Pancreas (tissue), 10 donors: ENCODE measurements around the gene GPR108. TPM values are rescaled to one million over a fixed set of nuclear protein-coding genes. Genes with fewer than 3 reads are reported as not detected.

Source experiments
- ATAC-seq, 4 donors: fragments of 200-7000 bp; cut with Tn5 transposase; one replicate each; pipeline versions ENCODE4 v1.8.0 to v1.9.1; 2020; ENCODE audit warnings: mild to moderate bottlenecking in 4 of 4, moderate library complexity in 4 of 4
- DNase-seq, 6 donors: peaks; one replicate each; pipeline ENCODE4 v3.0.0-alpha.2; 2020
- FAIRE-seq: peaks from 2 replicates; lab custom pipeline; 2012; peaks lifted over from hg19 to GRCh38; lab: Jason Lieb, UNC
- H3K27ac ChIP-seq, 4 donors: fragments of 200-600 bp; sonication (generic); 1 replicate in 3 of 4; 2 replicates in 1 of 4; pipeline versions ENCODE4 v1.5.0 to v1.8.0; 2020
- H3K27me3 ChIP-seq, 4 donors: fragments of 200-600 bp; one replicate each; pipeline ENCODE4 v1.8.0; 2021
- H3K36me3 ChIP-seq, 3 donors: fragments of 200-600 bp; sonication (generic) in 1 of 3; one replicate each; pipeline versions ENCODE4 v1.5.0 to v1.8.0; 2020 to 2021
- H3K4me1 ChIP-seq, 3 donors: fragments of 200-600 bp; one replicate each; pipeline ENCODE4 v1.8.0; 2021
- H3K4me3 ChIP-seq, 4 donors: fragments of 200-600 bp; sonication (generic) in 2 of 4; one replicate each; pipeline versions ENCODE4 v1.5.0 to v1.8.0; 2020 to 2021
- H3K9me3 ChIP-seq, 4 donors: fragments of 200-600 bp; one replicate each; pipeline ENCODE4 v1.8.0; 2021
- CTCF ChIP-seq, 4 donors: fragments of 200-600 bp; sonication (generic) in 3 of 4; IDR thresholded peaks; one replicate each; pipeline versions ENCODE4 v1.5.0 to v1.8.0; 2021; ENCODE audit warnings: antibody characterized with exemption in 4 of 4
- WGBS, 2 donors: extraction: QIAGEN DNeasy Blood & Tissue Kit; methylation state at CpG; one replicate each; pipeline ENCODE4 v1.1.7; 2013; 5-methylcytosine and 5-hydroxymethylcytosine counted together
- intact Hi-C, 3 donors: fragments of 100-400 bp; cut with DNase I; formaldehyde crosslinking; loops; one replicate each; pipeline versions ENCODE4 v1.11.1 to v1.14.2; 2022
- polyA plus RNA-seq, 2 donors: library from polyadenylated mRNA; stranded (reverse); fragments of 200-250 nt; gene quantifications; one replicate each; pipeline ENCODE4 v1.2.3, GENCODE V29; 2013
- total RNA-seq, 6 donors: library from RNA; stranded (reverse); fragmentation: NEBNext Ultra II Directional in 4 of 6; extraction: Animal tissue kit (Norgen Biotek cat#: 25700) in 4 of 6; gene quantifications; one replicate each; pipeline versions ENCODE4 v1.2.1 to v1.2.4, GENCODE V29; 2021 to 2023
- donor health status: healthy with polysubstance abuse.
- donor health status: DM: no; HTN: no; CAD: no; lungs with moderate emphysema.
- donor health status: DM: no; HTN: no; CAD: no.
- donor health status: control.
- donor health status: control.
- donor health status: Bipolar disorder and iron deficiency.
- donor health status: DM: yes; HTN: yes; CAD: no.
- donor health status: DM: no; HTN: no; CAD: no.
- donor health status: DM: no; HTN: no; CAD: no.
- donor health status: DM: yes; HTN: yes; CAD: no.

Gene GPR108
- total and polyA plus RNA-seq, 8 donors = 46.1 to 154 (median 54.0) TPM

- peak; percentile 99 for FAIRE-seq
Measured at GRCh38 chr19:6700586-6701316, 36.6 kb downstream of the GPR108 start.

GRCh38 chr19:6699935-6700334 lies 37.4 kb downstream of the GPR108 start:
- no peak overlapping the region for H3K27ac ChIP-seq
- H3K4me3 ChIP-seq = no peak overlapping the region
- no peaks in the 10 kb centered on the region for H3K9me3 ChIP-seq
- intact Hi-C loops = no loop called here
- ATAC-seq (no peak), DNase-seq (no peak), FAIRE-seq (peak; percentile 99)
- no peaks in the 10 kb centered on the region for H3K27me3 ChIP-seq
- H3K36me3 ChIP-seq = peaks cover 0 to 3% (median 0%) of the 10 kb centered on the region in 3 donors
- H3K4me1 ChIP-seq = no peaks in the 10 kb centered on the region
- TF ChIP-seq CTCF (IDR thresholded peaks at IDR 0.05) = no peak

More at GRCh38 chr19:6700586-6701316, 36.6 kb downstream of the GPR108 start:
- no peak for DNase-seq
- Histone ChIP-seq H3K27me3 (no peaks in the 10 kb centered on the region), H3K9me3 (no peaks in the 10 kb centered on the region), H3K36me3 (peaks cover 0 to 3% (median 0%) of the 10 kb centered on the region in 3 donors), H3K4me3 (no peak overlapping the region), H3K4me1 (no peaks in the 10 kb centered on the region), H3K27ac (no peak overlapping the region)
- no peak for TF ChIP-seq CTCF (IDR thresholded peaks at IDR 0.05)
- ATAC-seq = peak in 1 of 4 donors; percentile 20
- intact Hi-C loops = no loop called here
- whole genome bisulfite sequencing, 2 donors = 75 to 85% methylated on average over 8 of the region's 8 CpGs

DNA sequence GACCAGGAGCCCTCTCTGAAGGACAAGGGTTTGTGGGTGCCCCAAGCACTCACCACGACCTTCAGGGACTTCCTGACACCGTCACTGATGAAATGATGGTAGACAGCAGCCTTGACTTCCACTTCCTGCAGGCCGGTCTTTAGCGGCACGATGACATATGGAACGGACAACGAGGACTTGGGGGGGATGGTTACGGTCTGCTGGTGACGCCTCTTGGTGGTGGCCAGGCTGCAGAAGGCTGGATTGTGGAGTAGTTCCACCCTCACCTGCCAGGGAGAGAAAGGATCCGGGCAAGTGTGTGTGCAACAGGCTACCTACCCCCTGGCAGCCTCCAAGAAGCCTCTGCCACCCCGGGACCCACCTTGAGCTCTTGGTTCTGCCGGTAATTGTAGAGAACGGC lies 40.1 kb downstream of the GPR108 start:
- DNase-seq (no peak), FAIRE-seq (no peak), ATAC-seq (no peak)
- Histone ChIP-seq H3K9me3 (no peaks in the 10 kb centered on the region), H3K4me3 (no peak overlapping the region), H3K36me3 (peaks cover 0 to 2% (median 0%) of the 10 kb centered on the region in 3 donors), H3K27me3 (no peaks in the 10 kb centered on the region), H3K4me1 (no peaks in the 10 kb centered on the region), H3K27ac (no peak overlapping the region)
- TF ChIP-seq CTCF (IDR thresholded peaks at IDR 0.05) = no peak
- intact Hi-C loops = no loop called here
- WGBS, 2 donors = 75 to 77% methylated on average over 13 of the region's 13 CpGs

DNA sequence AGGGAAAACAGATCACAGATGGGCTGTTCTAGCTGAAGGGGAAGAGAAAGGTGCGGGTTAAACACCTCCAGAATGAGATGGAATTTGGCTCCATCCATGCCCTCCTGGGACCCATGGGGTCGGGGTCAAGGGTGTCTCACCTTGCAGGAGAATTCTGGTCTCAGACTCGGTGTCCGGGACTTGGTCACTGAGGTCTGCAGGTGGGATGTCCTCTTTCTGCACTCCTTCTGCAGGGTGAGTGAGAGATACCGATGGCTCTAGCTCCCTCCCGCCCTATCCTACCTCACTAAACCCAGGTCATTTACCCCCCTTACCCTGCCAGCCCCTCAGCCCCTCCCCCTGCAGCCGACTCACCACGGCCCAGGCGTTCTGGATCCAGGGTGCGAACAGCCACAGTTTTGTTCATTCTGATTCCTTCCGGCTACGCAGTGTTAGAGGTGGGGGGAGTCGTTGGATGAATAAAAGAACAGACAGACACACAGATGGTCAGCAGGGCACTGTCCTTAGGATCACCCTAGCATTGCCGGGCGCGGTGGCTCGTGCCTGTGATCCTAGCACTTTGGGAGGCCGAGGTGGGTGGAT lies 41.0 kb downstream of the GPR108 start:
- no peak overlapping the region for H3K27ac ChIP-seq
- H3K36me3 ChIP-seq = no peaks in the 10 kb centered on the region
- no peak overlapping the region for H3K4me3 ChIP-seq
- no peaks in the 10 kb centered on the region for H3K27me3 ChIP-seq
- no peak for ATAC-seq
- 66 to 83% methylated on average over 18 of the region's 18 CpGs for WGBS, 2 donors
- no peak for DNase-seq
- no peak for FAIRE-seq
- H3K4me1 ChIP-seq = no peaks in the 10 kb centered on the region
- H3K9me3 ChIP-seq = no peaks in the 10 kb centered on the region
- no peak for TF ChIP-seq CTCF (IDR thresholded peaks at IDR 0.05)
- intact Hi-C loops = no loop called here
